OCI-LY1 (cell line): Measurements from ENCODE around the gene CANT1.

Source experiments
- EZH2 ChIP-seq: fragments of 200-600 bp; sonication (generic), shearing (Covaris generic); IDR thresholded peaks from 2 replicates; pipeline ENCODE4 v1.8.0; 2017; ENCODE audit warnings: borderline replicate concordance, mixed run types, mild to moderate bottlenecking, antibody characterized with exemption, low read length, moderate library complexity, mixed read lengths
- TF ChIP-seq, protein P1 (sequence below): fragments of 200-600 bp; sonication (generic), shearing (Covaris generic); IDR thresholded peaks from 2 replicates; pipeline ENCODE4 v1.5.1; 2017; ENCODE audit warnings: mild to moderate bottlenecking, antibody characterized with exemption, low read length, moderate library complexity, mixed read lengths

DNA sequence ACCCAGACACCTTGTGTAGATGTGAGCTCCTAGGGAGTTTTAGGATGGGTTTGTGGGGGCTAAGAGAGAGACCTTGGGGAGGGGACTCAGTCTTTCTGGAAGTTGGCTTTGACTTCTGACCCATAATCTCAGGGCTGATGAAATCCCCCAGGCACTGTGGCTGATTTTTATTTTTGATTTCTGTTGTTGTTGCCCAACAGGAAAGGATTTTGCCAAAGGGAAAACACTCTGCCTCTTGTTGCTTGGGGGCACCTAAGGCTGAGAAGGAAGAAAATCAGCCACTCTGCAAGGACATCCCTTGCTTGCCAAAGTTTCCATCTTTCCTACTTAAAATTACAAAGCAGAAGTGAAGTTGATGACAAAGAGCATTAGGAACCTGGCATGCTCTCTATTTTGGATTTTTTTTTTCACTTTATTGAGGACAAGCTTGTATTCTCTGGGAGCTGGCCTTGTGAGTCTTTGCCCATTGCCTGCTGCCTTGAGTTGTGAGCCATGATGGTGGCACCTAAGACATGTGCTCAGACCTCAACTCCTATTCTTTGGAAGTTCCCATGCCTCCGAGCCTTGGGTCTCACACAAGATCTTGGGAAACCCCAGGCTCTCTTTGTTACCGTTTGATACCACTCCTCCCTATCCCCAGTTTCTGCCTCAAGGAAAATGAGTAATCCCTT lies 11.2 kb upstream of the CANT1 start:
- TF ChIP-seq, protein P1, sequence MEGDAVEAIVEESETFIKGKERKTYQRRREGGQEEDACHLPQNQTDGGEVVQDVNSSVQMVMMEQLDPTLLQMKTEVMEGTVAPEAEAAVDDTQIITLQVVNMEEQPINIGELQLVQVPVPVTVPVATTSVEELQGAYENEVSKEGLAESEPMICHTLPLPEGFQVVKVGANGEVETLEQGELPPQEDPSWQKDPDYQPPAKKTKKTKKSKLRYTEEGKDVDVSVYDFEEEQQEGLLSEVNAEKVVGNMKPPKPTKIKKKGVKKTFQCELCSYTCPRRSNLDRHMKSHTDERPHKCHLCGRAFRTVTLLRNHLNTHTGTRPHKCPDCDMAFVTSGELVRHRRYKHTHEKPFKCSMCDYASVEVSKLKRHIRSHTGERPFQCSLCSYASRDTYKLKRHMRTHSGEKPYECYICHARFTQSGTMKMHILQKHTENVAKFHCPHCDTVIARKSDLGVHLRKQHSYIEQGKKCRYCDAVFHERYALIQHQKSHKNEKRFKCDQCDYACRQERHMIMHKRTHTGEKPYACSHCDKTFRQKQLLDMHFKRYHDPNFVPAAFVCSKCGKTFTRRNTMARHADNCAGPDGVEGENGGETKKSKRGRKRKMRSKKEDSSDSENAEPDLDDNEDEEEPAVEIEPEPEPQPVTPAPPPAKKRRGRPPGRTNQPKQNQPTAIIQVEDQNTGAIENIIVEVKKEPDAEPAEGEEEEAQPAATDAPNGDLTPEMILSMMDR = no peak
- TF ChIP-seq EZH2 = no peak
